HL-60 (cell line): ENCODE data around the gene MED13L.

Experiments
- POLR2AphosphoS5 ChIP-seq: IDR thresholded peaks from 2 replicates; pipeline ENCODE4 v1.6.1; 2012; ENCODE audit warnings: low read depth
- SPI1 ChIP-seq: IDR thresholded peaks from 2 replicates; pipeline ENCODE4 v1.6.1; 2012; ENCODE audit warnings: low read depth, mild to moderate bottlenecking, borderline replicate concordance
- TF ChIP-seq, protein P1 (sequence below): IDR thresholded peaks from one replicate; pipeline ENCODE4 v1.5.1; 2011; ENCODE audit warnings: low read length, control low read depth, inconsistent platforms; ENCODE audit not compliant: insufficient read depth
- TF ChIP-seq, protein P2 (sequence below): IDR thresholded peaks from 2 replicates; pipeline ENCODE4 v1.6.1; 2012; ENCODE audit warnings: low read depth; ENCODE audit not compliant: insufficient replicate concordance

DNA sequence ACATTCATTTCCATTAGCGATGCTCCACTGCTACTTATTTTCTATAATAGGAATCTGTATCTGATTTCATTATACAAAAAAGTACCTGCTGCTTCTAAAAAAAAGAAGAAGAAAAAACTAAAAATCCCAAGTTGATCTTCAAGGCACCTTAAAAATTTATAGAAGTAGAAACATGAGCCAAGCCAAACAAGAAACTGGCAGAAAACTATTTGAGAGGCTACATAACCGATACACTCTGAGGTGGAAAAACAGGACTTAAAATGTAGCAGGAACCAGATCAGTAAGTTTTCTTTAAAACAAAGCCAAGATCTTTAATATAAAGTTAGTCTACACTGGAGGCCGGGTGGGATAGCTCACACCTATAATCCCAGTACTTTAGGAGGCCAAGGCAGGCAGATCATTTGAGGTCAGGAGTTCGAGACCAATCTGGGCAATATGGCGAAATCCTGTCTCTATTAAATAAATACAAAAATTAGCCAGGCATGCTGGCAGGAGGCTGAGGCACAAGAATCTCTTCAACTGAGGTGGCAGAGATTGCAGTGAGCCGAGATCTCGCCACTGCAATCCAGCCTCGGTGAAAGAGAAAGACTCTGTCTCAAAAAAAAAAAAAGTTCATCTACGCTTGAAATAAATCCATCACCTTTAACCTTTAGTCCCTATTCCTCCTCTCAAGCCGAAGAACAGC lies 278.6 kb downstream of the MED13L start:
- TF ChIP-seq, protein P1, sequence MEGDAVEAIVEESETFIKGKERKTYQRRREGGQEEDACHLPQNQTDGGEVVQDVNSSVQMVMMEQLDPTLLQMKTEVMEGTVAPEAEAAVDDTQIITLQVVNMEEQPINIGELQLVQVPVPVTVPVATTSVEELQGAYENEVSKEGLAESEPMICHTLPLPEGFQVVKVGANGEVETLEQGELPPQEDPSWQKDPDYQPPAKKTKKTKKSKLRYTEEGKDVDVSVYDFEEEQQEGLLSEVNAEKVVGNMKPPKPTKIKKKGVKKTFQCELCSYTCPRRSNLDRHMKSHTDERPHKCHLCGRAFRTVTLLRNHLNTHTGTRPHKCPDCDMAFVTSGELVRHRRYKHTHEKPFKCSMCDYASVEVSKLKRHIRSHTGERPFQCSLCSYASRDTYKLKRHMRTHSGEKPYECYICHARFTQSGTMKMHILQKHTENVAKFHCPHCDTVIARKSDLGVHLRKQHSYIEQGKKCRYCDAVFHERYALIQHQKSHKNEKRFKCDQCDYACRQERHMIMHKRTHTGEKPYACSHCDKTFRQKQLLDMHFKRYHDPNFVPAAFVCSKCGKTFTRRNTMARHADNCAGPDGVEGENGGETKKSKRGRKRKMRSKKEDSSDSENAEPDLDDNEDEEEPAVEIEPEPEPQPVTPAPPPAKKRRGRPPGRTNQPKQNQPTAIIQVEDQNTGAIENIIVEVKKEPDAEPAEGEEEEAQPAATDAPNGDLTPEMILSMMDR, result no peak
- TF ChIP-seq POLR2AphosphoS5, result no peak
- TF ChIP-seq, protein P2, sequence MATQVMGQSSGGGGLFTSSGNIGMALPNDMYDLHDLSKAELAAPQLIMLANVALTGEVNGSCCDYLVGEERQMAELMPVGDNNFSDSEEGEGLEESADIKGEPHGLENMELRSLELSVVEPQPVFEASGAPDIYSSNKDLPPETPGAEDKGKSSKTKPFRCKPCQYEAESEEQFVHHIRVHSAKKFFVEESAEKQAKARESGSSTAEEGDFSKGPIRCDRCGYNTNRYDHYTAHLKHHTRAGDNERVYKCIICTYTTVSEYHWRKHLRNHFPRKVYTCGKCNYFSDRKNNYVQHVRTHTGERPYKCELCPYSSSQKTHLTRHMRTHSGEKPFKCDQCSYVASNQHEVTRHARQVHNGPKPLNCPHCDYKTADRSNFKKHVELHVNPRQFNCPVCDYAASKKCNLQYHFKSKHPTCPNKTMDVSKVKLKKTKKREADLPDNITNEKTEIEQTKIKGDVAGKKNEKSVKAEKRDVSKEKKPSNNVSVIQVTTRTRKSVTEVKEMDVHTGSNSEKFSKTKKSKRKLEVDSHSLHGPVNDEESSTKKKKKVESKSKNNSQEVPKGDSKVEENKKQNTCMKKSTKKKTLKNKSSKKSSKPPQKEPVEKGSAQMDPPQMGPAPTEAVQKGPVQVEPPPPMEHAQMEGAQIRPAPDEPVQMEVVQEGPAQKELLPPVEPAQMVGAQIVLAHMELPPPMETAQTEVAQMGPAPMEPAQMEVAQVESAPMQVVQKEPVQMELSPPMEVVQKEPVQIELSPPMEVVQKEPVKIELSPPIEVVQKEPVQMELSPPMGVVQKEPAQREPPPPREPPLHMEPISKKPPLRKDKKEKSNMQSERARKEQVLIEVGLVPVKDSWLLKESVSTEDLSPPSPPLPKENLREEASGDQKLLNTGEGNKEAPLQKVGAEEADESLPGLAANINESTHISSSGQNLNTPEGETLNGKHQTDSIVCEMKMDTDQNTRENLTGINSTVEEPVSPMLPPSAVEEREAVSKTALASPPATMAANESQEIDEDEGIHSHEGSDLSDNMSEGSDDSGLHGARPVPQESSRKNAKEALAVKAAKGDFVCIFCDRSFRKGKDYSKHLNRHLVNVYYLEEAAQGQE, result no peak
- TF ChIP-seq SPI1, result no peak
